ENCODE data around the gene DRG2.

Gene DRG2

DNA sequence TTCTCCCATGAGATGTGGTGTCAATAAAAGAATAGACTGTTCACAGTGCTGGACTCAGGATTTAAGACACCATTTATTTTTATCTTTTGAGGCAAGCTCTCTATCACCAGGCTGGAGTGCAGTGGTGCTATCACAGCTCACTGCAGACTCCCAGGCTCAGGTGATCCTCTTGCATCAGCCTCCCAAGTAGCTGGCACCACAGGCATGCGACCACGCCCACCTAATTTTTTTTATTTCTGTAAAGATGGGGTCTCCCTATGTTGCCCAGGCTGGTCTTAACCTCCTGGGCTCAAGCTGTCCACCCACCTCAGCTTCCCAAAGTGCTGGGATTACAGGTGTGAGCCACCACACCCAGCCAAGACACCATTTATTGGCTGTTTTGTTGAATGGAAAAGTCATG is 18.6 kb upstream of the DRG2 start:
- H3K9me3 ChIP-seq (ENCODE audit: insufficient read depth, low read length), result no peaks in the 10 kb centered on the region

GRCh38 chr17:18070861-18071340 is 16.8 kb upstream of the DRG2 start:
- no peak overlapping the region for H3K9ac ChIP-seq (ENCODE audit: low read length)
- H3K4me3 ChIP-seq (ENCODE audit: insufficient read depth, low read length, poor library complexity, severe bottlenecking), result no peak overlapping the region
- no peaks in the 10 kb centered on the region for H3K36me3 ChIP-seq (ENCODE audit: low read length)
- no peaks in the 10 kb centered on the region for H3K27me3 ChIP-seq (ENCODE audit: low read length)
- no peak overlapping the region for H2AFZ ChIP-seq (ENCODE audit: low read depth, low read length, severe bottlenecking)
- H3F3A ChIP-seq (ENCODE audit: insufficient read depth), result no peaks in the 10 kb centered on the region
- no peak overlapping the region for H3K27ac ChIP-seq (ENCODE audit: low read depth, low read length)
- no peak overlapping the region for H3K4me2 ChIP-seq (ENCODE audit: low read depth, low read length, poor library complexity, severe bottlenecking)
- H3K79me2 ChIP-seq (ENCODE audit: insufficient read depth, low read length), result no peaks in the 10 kb centered on the region
- no peak for TF ChIP-seq EZH2phosphoT487 (conservative IDR thresholded peaks at IDR 0.05; ENCODE audit: low read length)
- TF ChIP-seq, protein P1, sequence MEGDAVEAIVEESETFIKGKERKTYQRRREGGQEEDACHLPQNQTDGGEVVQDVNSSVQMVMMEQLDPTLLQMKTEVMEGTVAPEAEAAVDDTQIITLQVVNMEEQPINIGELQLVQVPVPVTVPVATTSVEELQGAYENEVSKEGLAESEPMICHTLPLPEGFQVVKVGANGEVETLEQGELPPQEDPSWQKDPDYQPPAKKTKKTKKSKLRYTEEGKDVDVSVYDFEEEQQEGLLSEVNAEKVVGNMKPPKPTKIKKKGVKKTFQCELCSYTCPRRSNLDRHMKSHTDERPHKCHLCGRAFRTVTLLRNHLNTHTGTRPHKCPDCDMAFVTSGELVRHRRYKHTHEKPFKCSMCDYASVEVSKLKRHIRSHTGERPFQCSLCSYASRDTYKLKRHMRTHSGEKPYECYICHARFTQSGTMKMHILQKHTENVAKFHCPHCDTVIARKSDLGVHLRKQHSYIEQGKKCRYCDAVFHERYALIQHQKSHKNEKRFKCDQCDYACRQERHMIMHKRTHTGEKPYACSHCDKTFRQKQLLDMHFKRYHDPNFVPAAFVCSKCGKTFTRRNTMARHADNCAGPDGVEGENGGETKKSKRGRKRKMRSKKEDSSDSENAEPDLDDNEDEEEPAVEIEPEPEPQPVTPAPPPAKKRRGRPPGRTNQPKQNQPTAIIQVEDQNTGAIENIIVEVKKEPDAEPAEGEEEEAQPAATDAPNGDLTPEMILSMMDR (IDR thresholded peaks at IDR 0.05; ENCODE audit: insufficient read depth, low read length, poor library complexity, severe bottlenecking), result no peak
- H3K9me2 ChIP-seq (replicated peaks; ENCODE audit: insufficient read depth, low read length), result no peaks in the 10 kb centered on the region
- H4K20me1 ChIP-seq (ENCODE audit: low read depth, low read length), result no peaks in the 10 kb centered on the region
- H3K9me3 ChIP-seq (ENCODE audit: insufficient read depth, low read length), result no peaks in the 10 kb centered on the region

More for the DNA sequence above, 18.6 kb upstream of the DRG2 start:
- H3K9ac ChIP-seq (ENCODE audit: low read length), result no peak overlapping the region
- H3K4me3 ChIP-seq (ENCODE audit: insufficient read depth, low read length, poor library complexity, severe bottlenecking), result no peak overlapping the region
- TF ChIP-seq EZH2phosphoT487 (conservative IDR thresholded peaks at IDR 0.05; ENCODE audit: low read length), result no peak
- TF ChIP-seq, protein P1 (IDR thresholded peaks at IDR 0.05; ENCODE audit: insufficient read depth, low read length, poor library complexity, severe bottlenecking), result no peak
- H3K9me2 ChIP-seq (replicated peaks; ENCODE audit: insufficient read depth, low read length), result no peaks in the 10 kb centered on the region
- no peaks in the 10 kb centered on the region for H3K36me3 ChIP-seq (ENCODE audit: low read length)
- no peak overlapping the region for H3K4me2 ChIP-seq (ENCODE audit: low read depth, low read length, poor library complexity, severe bottlenecking)
- H3K27ac ChIP-seq (ENCODE audit: low read depth, low read length), result no peak overlapping the region
- H3K27me3 ChIP-seq (ENCODE audit: low read length), result no peaks in the 10 kb centered on the region
- H3K79me2 ChIP-seq (ENCODE audit: insufficient read depth, low read length), result no peaks in the 10 kb centered on the region
- H2AFZ ChIP-seq (ENCODE audit: low read depth, low read length, severe bottlenecking), result no peak overlapping the region
- no peaks in the 10 kb centered on the region for H4K20me1 ChIP-seq (ENCODE audit: low read depth, low read length)
- H3F3A ChIP-seq (ENCODE audit: insufficient read depth), result no peaks in the 10 kb centered on the region

- Histone ChIP-seq H2AFZ (ENCODE audit: low read depth, low read length, severe bottlenecking) (no peak overlapping the region), H3K4me2 (ENCODE audit: low read depth, low read length, poor library complexity, severe bottlenecking) (no peak overlapping the region), H3F3A (ENCODE audit: insufficient read depth) (no peaks in the 10 kb centered on the region), H3K9ac (ENCODE audit: low read length) (no peak overlapping the region), H3K4me3 (ENCODE audit: insufficient read depth, low read length, poor library complexity, severe bottlenecking) (no peak overlapping the region), H4K20me1 (ENCODE audit: low read depth, low read length) (no peaks in the 10 kb centered on the region), H3K9me2 (replicated peaks; ENCODE audit: insufficient read depth, low read length) (no peaks in the 10 kb centered on the region), H3K27ac (ENCODE audit: low read depth, low read length) (no peak overlapping the region), H3K9me3 (ENCODE audit: insufficient read depth, low read length) (no peaks in the 10 kb centered on the region), H3K79me2 (ENCODE audit: insufficient read depth, low read length) (no peaks in the 10 kb centered on the region), H3K27me3 (ENCODE audit: low read length) (no peaks in the 10 kb centered on the region), H3K36me3 (ENCODE audit: low read length) (no peaks in the 10 kb centered on the region)
- TF ChIP-seq, protein P1 (IDR thresholded peaks at IDR 0.05; ENCODE audit: insufficient read depth, low read length, poor library complexity, severe bottlenecking), result no peak
- TF ChIP-seq EZH2phosphoT487 (conservative IDR thresholded peaks at IDR 0.05; ENCODE audit: low read length), result no peak
These were observed 16.0 kb upstream of the DRG2 start for GRCh38 chr17:18071751-18072150.

Measured in SU-DHL-6 (cell line).